HepG2 (cell line): ENCODE data around the gene MIX23. TPM values are rescaled to one million over a fixed set of nuclear protein-coding genes. Genes with fewer than 3 reads are reported as not detected.

Source experiments
- ATAC-seq: fragments of 200-7000 bp; cut with Tn5 transposase; 3 replicates; pipeline ENCODE4 v1.9.1; 2020; ENCODE audit warnings: mild to moderate bottlenecking, moderate library complexity
- BruUV-seq: library from RNA; stranded (reverse); fragments of 400-500 nt; replicated peaks from 2 replicates; lab custom pipeline; 2021; lab: Mats Ljungman, UMichigan
- CTCF ChIA-PET: fragments of 300-600 bp; formaldehyde crosslinking; extraction: SDS; loops from one replicate; lab custom pipeline; 2021; ENCODE audit warnings: low total read pairs, inconsistent platforms, low intra/inter-chr PET ratio; lab: Yijun Ruan, JAX
- POLR2A ChIA-PET: fragments of 350-600 bp; sonication (Branson Sonifier 250); formaldehyde crosslinking; loops from one replicate; lab custom pipeline; 2020; ENCODE audit warnings: antibody characterized with exemption, inconsistent platforms; lab: Yijun Ruan, JAX
- DNase-seq: peaks from one replicate; pipeline ENCODE4 v3.0.0-alpha.2; 2015; ENCODE audit warnings: low spot score
- FAIRE-seq: peaks from 3 replicates; lab custom pipeline; 2011; peaks lifted over from hg19 to GRCh38; lab: Jason Lieb, UNC
- H2AFZ ChIP-seq: one replicate; pipeline ENCODE4 v1.6.1; 2011; ENCODE audit warnings: low read length, inconsistent platforms
- H3K27ac ChIP-seq: fragments of 300-600 bp; 3 replicates; pipeline ENCODE4 v1.8.0; 2011; ENCODE audit warnings: mixed run types, mild to moderate bottlenecking, mixed read lengths, low read length, inconsistent platforms; ENCODE audit not compliant: insufficient read depth; ENCODE audit errors: extremely low read length
- H3K27me3 ChIP-seq, 2 experiments: fragments of 200-600 bp in 1 of 2; 2 replicates in 1 of 2; 3 replicates in 1 of 2; pipeline versions ENCODE4 v1.6.0 to v1.8.0; 2011; ENCODE audit warnings: low read length in 2 of 2, mild to moderate bottlenecking in 2 of 2, moderate library complexity in 2 of 2, inconsistent platforms in 1 of 2; ENCODE audit not compliant: insufficient read depth in 2 of 2, control insufficient read depth in 1 of 2
- H3K36me3 ChIP-seq, 2 experiments: fragments of 200-600 bp in 1 of 2; replicated peaks in 1 of 2; 2 replicates in 1 of 2; 3 replicates in 1 of 2; pipeline versions ENCODE4 v1.5.1 to v1.8.0; 2011; ENCODE audit warnings: low read length in 2 of 2, inconsistent platforms in 1 of 2; ENCODE audit not compliant: insufficient read depth in 2 of 2, control insufficient read depth in 1 of 2
- H3K4me1 ChIP-seq: 2 replicates; pipeline ENCODE4 v1.5.1; 2012; ENCODE audit warnings: low read length, inconsistent platforms; ENCODE audit not compliant: insufficient read depth
- H3K4me2 ChIP-seq: 2 replicates; pipeline ENCODE4 v1.6.0; 2011; ENCODE audit warnings: low read depth, low read length, inconsistent platforms
- H3K4me3 ChIP-seq, 3 experiments: fragments of 200-600 bp in 1 of 3; sonication (generic), shearing (Covaris generic) in 1 of 3; replicated peaks in 1 of 3; 2 replicates each; pipeline ENCODE4 v1.5.1; 2011 to 2016; ENCODE audit warnings: low read length in 3 of 3, inconsistent platforms in 2 of 3, low read depth in 2 of 3, mild to moderate bottlenecking in 2 of 3, control low read depth in 1 of 3, mixed read lengths in 1 of 3; ENCODE audit not compliant: insufficient read depth in 1 of 3
- H3K79me2 ChIP-seq: one replicate; pipeline ENCODE4 v1.6.1; 2011; ENCODE audit warnings: low read length, inconsistent platforms; ENCODE audit not compliant: insufficient read depth
- H3K9ac ChIP-seq: 2 replicates; pipeline ENCODE4 v1.6.0; 2011; ENCODE audit warnings: mild to moderate bottlenecking, low read depth, low read length, inconsistent platforms; ENCODE audit not compliant: insufficient read depth
- H3K9me3 ChIP-seq: 2 replicates; pipeline ENCODE4 v1.5.1; 2012; ENCODE audit warnings: mild to moderate bottlenecking, low read length
- H4K20me1 ChIP-seq: 2 replicates; pipeline ENCODE4 v1.6.0; 2011; ENCODE audit warnings: inconsistent platforms, mild to moderate bottlenecking, low read length, moderate library complexity; ENCODE audit not compliant: insufficient read depth
- KLF9 ChIP-seq: IDR thresholded peaks from 2 replicates; pipeline ENCODE4 v1.6.1; 2016; ENCODE audit warnings: low read depth
- SMC3 ChIP-seq: IDR thresholded peaks from 2 replicates; pipeline ENCODE4 v1.6.1; 2011; ENCODE audit warnings: low read length, improper control_type of control experiment
- ZBTB21 ChIP-seq: sonication (generic); formaldehyde crosslinking; IDR thresholded peaks from 2 replicates; pipeline ENCODE4 v1.4.0; 2020; ENCODE audit warnings: missing genetic modification reagents
- ZNF30 ChIP-seq: sonication (generic); formaldehyde crosslinking; IDR thresholded peaks from 2 replicates; pipeline ENCODE4 v1.5.0; 2020; ENCODE audit warnings: mild to moderate bottlenecking, missing genetic modification reagents
- ZNF33B ChIP-seq: sonication (generic); formaldehyde crosslinking; IDR thresholded peaks from 2 replicates; pipeline ENCODE4 v1.5.1; 2020; ENCODE audit warnings: mild to moderate bottlenecking, missing genetic modification reagents
- ZNF569 ChIP-seq: sonication (generic); formaldehyde crosslinking; IDR thresholded peaks from 2 replicates; pipeline ENCODE4 v1.5.0; 2020; ENCODE audit warnings: mild to moderate bottlenecking, missing genetic modification reagents, moderate library complexity, borderline replicate concordance
- ZNF773 ChIP-seq: sonication (generic); formaldehyde crosslinking; IDR thresholded peaks from 2 replicates; pipeline ENCODE4 v1.4.0; 2020; ENCODE audit warnings: missing genetic modification reagents, borderline replicate concordance
- ZSCAN9 ChIP-seq: IDR thresholded peaks from 2 replicates; pipeline ENCODE4 v1.6.1; 2016; ENCODE audit warnings: borderline replicate concordance
- WGBS: methylation state at CpG from one replicate; pipeline ENCODE4 v1.1.6; 2017; ENCODE audit warnings: low lambda C conversion rate; 5-methylcytosine and 5-hydroxymethylcytosine counted together
- in situ Hi-C: cut with HindIII; loops from 2 replicates; pipeline ENCODE4 v1.10.0; 2017; ENCODE audit warnings: low pct_unique_long_range_greater_than_20kb; ENCODE audit not compliant: extremely low pct_ligation_motif_present
- intact Hi-C: fragments of 100-400 bp; cut with micrococcal nuclease; formaldehyde crosslinking; loops from one replicate; pipeline ENCODE4 v1.10.0; 2022; ENCODE audit not compliant: unreplicated experiment
- polyA plus RNA-seq, 8 experiments: library from polyadenylated mRNA; depleted of rRNA in 3 of 8; stranded (reverse) in 7 of 8; unstranded in 1 of 8; fragments of >200 nt; fragmentation: Illumina TruSeq in 4 of 8; extraction: Trizol in 4 of 8; gene quantifications; 2 replicates each; pipeline versions ENCODE4 v1.2.1 to v1.2.3, GENCODE V29; 2011 to 2016; ENCODE audit warnings: low read depth in 4 of 8, missing spikeins in 1 of 8, mixed read lengths in 1 of 8; ENCODE audit not compliant: insufficient read depth in 1 of 8
- total RNA-seq, 5 experiments: library from RNA; depleted of rRNA; stranded (reverse); fragments of >200 nt; fragmentation: Illumina TruSeq; extraction: Trizol; gene quantifications; 2 replicates each; pipeline ENCODE4 v1.2.3, GENCODE V29; 2016; ENCODE audit warnings: low read depth in 1 of 5
- TF ChIP-seq, protein P1 (sequence below): sonication (generic); formaldehyde crosslinking; IDR thresholded peaks from 2 replicates; pipeline ENCODE4 v1.8.0; 2022; ENCODE audit warnings: mild to moderate bottlenecking, missing genetic modification reagents; ENCODE audit not compliant: insufficient replicate concordance
- TF ChIP-seq, protein P2 (sequence below), 2 experiments: IDR thresholded peaks; 2 replicates each; pipeline ENCODE4 v1.6.1; 2011 to 2012; ENCODE audit warnings: low read length in 2 of 2, borderline replicate concordance in 1 of 2, low read depth in 1 of 2, mild to moderate bottlenecking in 1 of 2, moderate library complexity in 1 of 2
- TF ChIP-seq, protein P3 (sequence below): IDR thresholded peaks from 2 replicates; pipeline ENCODE4 v1.6.1; 2016; ENCODE audit warnings: mild to moderate bottlenecking, missing biosample characterization, missing genetic modification reagents

MIX23 gene
- total and polyA plus RNA-seq, 2 of the 13 experiments (the other 11 are each of a cell fraction or from before 2014, with no cell fraction given), result 20.0 to 152 TPM

DNA sequence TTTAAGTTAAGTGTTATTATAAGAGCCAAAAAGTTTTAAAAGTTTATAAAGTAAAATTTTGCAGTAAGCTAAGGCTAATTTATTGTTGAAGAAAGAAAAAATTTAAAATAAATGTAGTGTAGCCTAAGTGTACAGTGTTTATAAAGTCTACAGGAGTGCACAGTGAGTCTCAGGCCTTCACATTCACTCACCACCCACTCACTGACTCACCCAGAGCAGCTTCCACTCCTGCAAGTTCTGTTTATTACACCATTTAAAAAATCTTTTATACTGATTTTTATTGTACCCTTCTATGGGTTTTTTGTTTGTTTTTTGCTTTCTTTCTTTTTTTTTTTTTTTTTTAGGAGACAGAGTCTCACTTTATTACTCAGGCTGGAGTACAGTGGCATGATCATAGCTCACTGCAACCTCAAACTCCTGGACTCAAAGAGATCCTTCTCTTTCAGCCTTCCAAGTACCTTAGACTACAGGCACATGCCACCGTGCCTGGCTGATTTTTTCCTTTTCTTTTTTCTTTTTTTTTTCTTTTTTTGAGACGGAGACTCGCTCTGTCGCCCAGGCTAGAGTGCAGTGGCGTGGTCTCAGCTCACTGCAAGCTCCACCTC is 32.1 kb downstream of the MIX23 start:
- no peak for TF ChIP-seq SMC3
- TF ChIP-seq ZBTB21, result no peak
- TF ChIP-seq, all 625 proteins: peak for 0
- no peak overlapping the region for H3K9ac ChIP-seq
- H2AFZ ChIP-seq, result no peak overlapping the region
- no peaks in the 10 kb centered on the region for H3K4me1 ChIP-seq
- no peak overlapping the region for H3K4me3 ChIP-seq
- H3K79me2 ChIP-seq, result no peaks in the 10 kb centered on the region
- ChIA-PET CTCF (no interaction called here), POLR2A (no interaction called here)
- H3K27ac ChIP-seq, result no peak overlapping the region
- H3K27me3 ChIP-seq, result no peaks in the 10 kb centered on the region
- H4K20me1 ChIP-seq, result no peaks in the 10 kb centered on the region
- ATAC-seq (no peak), DNase-seq (no peak), FAIRE-seq (no peak)
- no peak overlapping the region for H3K4me2 ChIP-seq
- 85% methylated on average over 5 of the region's 5 CpGs for WGBS
- BruUV-seq, result no TSS peak
- in situ Hi-C loops (loop anchor here (10.0 kb wide), 1 partner anchor 246 kb away; no protein-coding TSS in a partner anchor), intact Hi-C loops (no loop called here)
- H3K9me3 ChIP-seq, result no peaks in the 10 kb centered on the region
- no peaks in the 10 kb centered on the region for H3K36me3 ChIP-seq

DNA sequence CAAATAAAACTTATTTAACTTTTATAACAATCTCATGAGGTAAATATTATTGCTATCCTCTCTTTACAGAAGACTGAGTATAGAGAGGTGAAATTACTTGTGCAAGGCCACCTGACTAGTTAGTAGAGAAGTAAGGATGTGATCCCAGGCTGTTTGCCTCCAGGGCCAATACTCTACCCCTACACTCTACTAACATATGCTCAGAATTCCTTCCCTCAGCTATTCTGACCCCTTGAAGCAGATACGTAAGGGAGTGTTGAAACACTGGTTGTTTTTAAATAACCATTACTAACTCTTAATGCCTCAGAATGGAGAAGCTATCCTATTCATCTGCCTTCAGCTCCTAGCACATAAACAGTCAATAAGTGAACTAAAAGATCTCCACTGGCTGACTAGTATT is 33.9 kb downstream of the MIX23 start:
- FAIRE-seq (no peak), ATAC-seq (no peak), DNase-seq (no peak)
- no peaks in the 10 kb centered on the region for H3K4me1 ChIP-seq
- no peak overlapping the region for H2AFZ ChIP-seq
- intact Hi-C loops, result no loop called here
- no peak overlapping the region for H3K4me3 ChIP-seq
- H4K20me1 ChIP-seq, result no peaks in the 10 kb centered on the region
- POLR2A ChIA-PET, result interaction anchor here (1.2 kb wide), 1 partner anchor 35 kb away, joined by 3 read pairs; the partner anchor contains the start of gene FAM162A
- CTCF ChIA-PET, result no interaction called here
- H3K9ac ChIP-seq, result no peak overlapping the region
- H3K79me2 ChIP-seq, result no peaks in the 10 kb centered on the region
- no peaks in the 10 kb centered on the region for H3K9me3 ChIP-seq
- in situ Hi-C loops, result no loop called here
- whole genome bisulfite sequencing, result 88% methylated on average over 1 of the region's 1 CpG
- BruUV-seq, result no TSS peak
- no peak overlapping the region for H3K27ac ChIP-seq
- H3K36me3 ChIP-seq, result no peaks in the 10 kb centered on the region
- no peak overlapping the region for H3K4me2 ChIP-seq
- H3K27me3 ChIP-seq, result no peaks in the 10 kb centered on the region
- TF ChIP-seq, protein P1, sequence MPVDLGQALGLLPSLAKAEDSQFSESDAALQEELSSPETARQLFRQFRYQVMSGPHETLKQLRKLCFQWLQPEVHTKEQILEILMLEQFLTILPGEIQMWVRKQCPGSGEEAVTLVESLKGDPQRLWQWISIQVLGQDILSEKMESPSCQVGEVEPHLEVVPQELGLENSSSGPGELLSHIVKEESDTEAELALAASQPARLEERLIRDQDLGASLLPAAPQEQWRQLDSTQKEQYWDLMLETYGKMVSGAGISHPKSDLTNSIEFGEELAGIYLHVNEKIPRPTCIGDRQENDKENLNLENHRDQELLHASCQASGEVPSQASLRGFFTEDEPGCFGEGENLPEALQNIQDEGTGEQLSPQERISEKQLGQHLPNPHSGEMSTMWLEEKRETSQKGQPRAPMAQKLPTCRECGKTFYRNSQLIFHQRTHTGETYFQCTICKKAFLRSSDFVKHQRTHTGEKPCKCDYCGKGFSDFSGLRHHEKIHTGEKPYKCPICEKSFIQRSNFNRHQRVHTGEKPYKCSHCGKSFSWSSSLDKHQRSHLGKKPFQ (CRISPR knock-in tag), result no peak
- TF ChIP-seq ZSCAN9 (CRISPR knock-in tag), result no peak
- TF ChIP-seq, protein P2, sequence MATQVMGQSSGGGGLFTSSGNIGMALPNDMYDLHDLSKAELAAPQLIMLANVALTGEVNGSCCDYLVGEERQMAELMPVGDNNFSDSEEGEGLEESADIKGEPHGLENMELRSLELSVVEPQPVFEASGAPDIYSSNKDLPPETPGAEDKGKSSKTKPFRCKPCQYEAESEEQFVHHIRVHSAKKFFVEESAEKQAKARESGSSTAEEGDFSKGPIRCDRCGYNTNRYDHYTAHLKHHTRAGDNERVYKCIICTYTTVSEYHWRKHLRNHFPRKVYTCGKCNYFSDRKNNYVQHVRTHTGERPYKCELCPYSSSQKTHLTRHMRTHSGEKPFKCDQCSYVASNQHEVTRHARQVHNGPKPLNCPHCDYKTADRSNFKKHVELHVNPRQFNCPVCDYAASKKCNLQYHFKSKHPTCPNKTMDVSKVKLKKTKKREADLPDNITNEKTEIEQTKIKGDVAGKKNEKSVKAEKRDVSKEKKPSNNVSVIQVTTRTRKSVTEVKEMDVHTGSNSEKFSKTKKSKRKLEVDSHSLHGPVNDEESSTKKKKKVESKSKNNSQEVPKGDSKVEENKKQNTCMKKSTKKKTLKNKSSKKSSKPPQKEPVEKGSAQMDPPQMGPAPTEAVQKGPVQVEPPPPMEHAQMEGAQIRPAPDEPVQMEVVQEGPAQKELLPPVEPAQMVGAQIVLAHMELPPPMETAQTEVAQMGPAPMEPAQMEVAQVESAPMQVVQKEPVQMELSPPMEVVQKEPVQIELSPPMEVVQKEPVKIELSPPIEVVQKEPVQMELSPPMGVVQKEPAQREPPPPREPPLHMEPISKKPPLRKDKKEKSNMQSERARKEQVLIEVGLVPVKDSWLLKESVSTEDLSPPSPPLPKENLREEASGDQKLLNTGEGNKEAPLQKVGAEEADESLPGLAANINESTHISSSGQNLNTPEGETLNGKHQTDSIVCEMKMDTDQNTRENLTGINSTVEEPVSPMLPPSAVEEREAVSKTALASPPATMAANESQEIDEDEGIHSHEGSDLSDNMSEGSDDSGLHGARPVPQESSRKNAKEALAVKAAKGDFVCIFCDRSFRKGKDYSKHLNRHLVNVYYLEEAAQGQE (IDR thresholded peaks at IDR 0.05; ENCODE audit: borderline replicate concordance in 1 of 2, low read depth in 1 of 2, low read length in 2 of 2), result no peak
- TF ChIP-seq ZNF30 (CRISPR knock-in tag), result no peak
- no peak for TF ChIP-seq ZNF569 (CRISPR knock-in tag)
- no peak for TF ChIP-seq ZNF33B
- TF ChIP-seq ZNF773 (CRISPR knock-in tag), result no peak
- no peak for TF ChIP-seq KLF9 (CRISPR knock-in tag)
- TF ChIP-seq, protein P3, sequence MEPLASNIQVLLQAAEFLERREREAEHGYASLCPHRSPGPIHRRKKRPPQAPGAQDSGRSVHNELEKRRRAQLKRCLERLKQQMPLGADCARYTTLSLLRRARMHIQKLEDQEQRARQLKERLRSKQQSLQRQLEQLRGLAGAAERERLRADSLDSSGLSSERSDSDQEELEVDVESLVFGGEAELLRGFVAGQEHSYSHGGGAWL (CRISPR knock-in tag), result no peak
